Adrenal gland (tissue), 12 donors: ENCODE measurements around the gene RUNX3. TPM values are rescaled to one million over a fixed set of nuclear protein-coding genes. Genes with fewer than 3 reads are reported as not detected.

Experiments used
- DNase-seq, 7 donors: peaks; one replicate each; pipeline ENCODE4 v3.0.0-alpha.2; 2019 to 2020
- H3K27ac ChIP-seq, 5 donors: fragments of 200-600 bp; sonication (generic) in 4 of 5; 1 replicate in 3 of 5; 2 replicates in 2 of 5; pipeline versions ENCODE4 v1.5.1 to v1.8.0; 2016 to 2020; ENCODE audit warnings: mild to moderate bottlenecking in 1 of 5
- H3K27me3 ChIP-seq: fragments of 200-600 bp; 2 replicates; pipeline ENCODE4 v1.8.0; 2021
- H3K36me3 ChIP-seq, 2 donors: fragments of 200-600 bp; replicated peaks in 1 of 2; 1 replicate in 1 of 2; 2 replicates in 1 of 2; pipeline versions ENCODE4 v1.5.1 to v1.8.0; 2018 to 2022
- H3K4me1 ChIP-seq, 2 donors: fragments of 200-600 bp; replicated peaks in 1 of 2; 1 replicate in 1 of 2; 2 replicates in 1 of 2; pipeline versions ENCODE4 v1.5.1 to v1.8.0; 2018 to 2021
- H3K4me3 ChIP-seq, 4 donors: fragments of 200-600 bp; sonication (generic) in 3 of 4; one replicate each; pipeline ENCODE4 v1.5.1; 2016 to 2018
- H3K9me3 ChIP-seq, 3 donors: fragments of 200-600 bp; sonication (generic) in 1 of 3; replicated peaks in 1 of 3; 1 replicate in 2 of 3; 2 replicates in 1 of 3; pipeline versions ENCODE4 v1.5.1 to v1.8.0; 2016 to 2021
- CTCF ChIP-seq, 6 experiments: fragments of 450-650 bp in 4 of 6; fragments of 200-600 bp in 2 of 6; sonication (generic) in 1 of 6; IDR thresholded peaks; 1 replicate in 5 of 6; 2 replicates in 1 of 6; pipeline versions ENCODE4 v1.5.1 to v1.8.0; 2016 to 2021; ENCODE audit warnings: antibody characterized with exemption in 6 of 6, mild to moderate bottlenecking in 2 of 6, moderate library complexity in 1 of 6
- POLR2A ChIP-seq, 2 donors: fragments of 450-650 bp; IDR thresholded peaks; one replicate each; pipeline ENCODE4 v1.6.1; 2017; ENCODE audit warnings: antibody characterized with exemption in 2 of 2, mild to moderate bottlenecking in 2 of 2, moderate library complexity in 1 of 2
- WGBS, 4 donors: extraction: QIAGEN DNeasy Blood & Tissue Kit in 2 of 4; methylation state at CpG; one replicate each; pipeline versions ENCODE4 v1.1.5 to v1.1.7; 2013 to 2017; 5-methylcytosine and 5-hydroxymethylcytosine counted together
- intact Hi-C, 2 donors: fragments of 100-400 bp; cut with DNase I; formaldehyde crosslinking; loops; one replicate each; pipeline versions ENCODE4 v1.14.1 to v1.15.0; 2022 to 2023
- polyA plus RNA-seq, 3 donors: library from polyadenylated mRNA; stranded (reverse); fragments of 200-250 nt in 2 of 3; fragments of 350-450 nt in 1 of 3; fragmentation: Illumina TruSeq in 1 of 3; extraction: RNeasy Lipid Tissue Mini Kit (QIAGEN cat#74804) in 1 of 3; gene quantifications; one replicate each; pipeline ENCODE4 v1.2.3, GENCODE V29; 2013 to 2014
- total RNA-seq, 9 donors: library from RNA; depleted of rRNA in 4 of 9; stranded (reverse); fragments of >200 nt in 4 of 9; fragments of 120-200 nt in 1 of 9; fragmentation: NEBNext Ultra II Directional in 1 of 9; extraction: Animal tissue kit (Norgen Biotek cat#: 25700) in 1 of 9; gene quantifications; one replicate each; pipeline versions ENCODE4 v1.1.0 to v1.2.4, GENCODE V29; 2013 to 2023
- donor health status: healthy with polysubstance abuse.
- donor health status: Bipolar disorder and iron deficiency.
- donor health status: DM: yes; HTN: yes; CAD: no.
- donor health status: DM: no; HTN: no; CAD: no.
- donor health status: DM: no; HTN: no; CAD: no.
- donor health status: DM: yes; HTN: yes; CAD: no.

The RUNX3 gene
- total and polyA plus RNA-seq, 12 donors: 0.06 to 7.5 (median 2.7) TPM

DNA sequence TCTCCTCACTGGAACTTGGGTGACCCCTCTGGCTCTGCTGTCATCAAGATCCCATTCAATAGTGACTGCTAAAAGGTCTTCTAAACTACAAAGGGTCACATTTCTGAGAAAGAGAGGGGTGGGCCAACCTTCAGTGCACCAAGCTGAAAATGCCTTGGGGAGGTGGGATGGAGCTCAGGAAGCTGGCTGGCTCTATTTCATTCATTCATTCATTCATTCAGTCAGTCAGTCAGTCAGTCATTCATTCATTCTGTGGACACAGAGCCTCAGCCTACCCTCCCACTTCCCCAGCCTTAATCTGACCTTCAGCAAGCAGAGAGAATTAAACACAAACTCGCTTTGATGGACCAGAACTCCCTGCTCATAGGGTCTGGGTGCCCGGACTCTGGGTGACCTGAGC, 11.7 kb downstream of the RUNX3 start:
- TF ChIP-seq CTCF (IDR thresholded peaks at IDR 0.05) (no peak), POLR2A (IDR thresholded peaks at IDR 0.05) (no peak)
- Histone ChIP-seq H3K36me3 (no peaks in the 10 kb centered on the region), H3K4me1 (no peaks in the 10 kb centered on the region), H3K27ac (no peak overlapping the region), H3K9me3 (no peaks in the 10 kb centered on the region), H3K4me3 (no peak overlapping the region), H3K27me3 (no peaks in the 10 kb centered on the region)
- DNase-seq: no peak
- intact Hi-C loops: no loop called here
- WGBS, 4 donors: 94 to 100% (median 96%) methylated on average over 1 to 2 of the region's 2 CpGs

DNA sequence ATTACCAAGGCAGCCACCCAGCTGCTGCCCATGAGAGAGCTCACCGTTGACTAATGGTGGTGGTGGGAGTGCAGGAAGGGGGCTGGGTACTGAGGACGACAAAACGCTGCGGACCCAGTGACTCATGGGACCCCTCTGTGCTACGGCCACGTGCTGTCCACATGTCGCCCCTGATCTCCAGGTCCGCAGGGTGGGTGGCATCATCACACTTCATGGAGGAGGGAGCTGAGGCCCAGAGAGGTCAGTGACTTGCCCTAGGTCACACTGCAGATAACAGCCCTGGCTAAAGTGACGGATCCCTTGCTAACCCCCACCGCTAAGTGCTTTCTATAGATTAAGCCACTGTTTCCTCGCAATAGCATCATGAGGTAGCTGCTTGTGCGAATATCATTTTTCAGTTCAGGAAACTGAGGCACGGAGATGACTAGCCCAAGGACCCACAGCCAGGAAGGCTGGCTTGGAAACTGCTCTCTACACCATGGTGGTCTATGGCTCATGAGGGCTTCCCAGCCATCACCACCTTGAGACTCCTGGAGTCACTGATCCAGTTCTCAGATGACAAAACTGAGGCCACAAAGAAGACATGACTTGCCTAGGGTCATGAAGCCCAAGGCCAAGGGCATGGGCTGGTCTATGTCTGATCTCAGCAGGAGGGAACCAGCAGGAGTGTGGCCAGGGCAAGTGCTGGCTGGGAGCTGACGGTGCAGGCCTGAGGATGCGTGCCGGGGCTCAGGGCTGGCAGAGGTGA, 12.6 kb downstream of the RUNX3 start:
- 87 to 96% (median 90%) methylated on average over 7 to 16 of the region's 16 CpGs for WGBS, 4 donors
- DNase-seq: no peak
- Histone ChIP-seq H3K4me1 (no peaks in the 10 kb centered on the region), H3K9me3 (no peaks in the 10 kb centered on the region), H3K36me3 (no peaks in the 10 kb centered on the region), H3K27me3 (no peaks in the 10 kb centered on the region), H3K27ac (no peak overlapping the region), H3K4me3 (no peak overlapping the region)
- TF ChIP-seq CTCF (IDR thresholded peaks at IDR 0.05): no peak
- no peak for TF ChIP-seq POLR2A (IDR thresholded peaks at IDR 0.05)
- intact Hi-C loops: no loop called here

DNA sequence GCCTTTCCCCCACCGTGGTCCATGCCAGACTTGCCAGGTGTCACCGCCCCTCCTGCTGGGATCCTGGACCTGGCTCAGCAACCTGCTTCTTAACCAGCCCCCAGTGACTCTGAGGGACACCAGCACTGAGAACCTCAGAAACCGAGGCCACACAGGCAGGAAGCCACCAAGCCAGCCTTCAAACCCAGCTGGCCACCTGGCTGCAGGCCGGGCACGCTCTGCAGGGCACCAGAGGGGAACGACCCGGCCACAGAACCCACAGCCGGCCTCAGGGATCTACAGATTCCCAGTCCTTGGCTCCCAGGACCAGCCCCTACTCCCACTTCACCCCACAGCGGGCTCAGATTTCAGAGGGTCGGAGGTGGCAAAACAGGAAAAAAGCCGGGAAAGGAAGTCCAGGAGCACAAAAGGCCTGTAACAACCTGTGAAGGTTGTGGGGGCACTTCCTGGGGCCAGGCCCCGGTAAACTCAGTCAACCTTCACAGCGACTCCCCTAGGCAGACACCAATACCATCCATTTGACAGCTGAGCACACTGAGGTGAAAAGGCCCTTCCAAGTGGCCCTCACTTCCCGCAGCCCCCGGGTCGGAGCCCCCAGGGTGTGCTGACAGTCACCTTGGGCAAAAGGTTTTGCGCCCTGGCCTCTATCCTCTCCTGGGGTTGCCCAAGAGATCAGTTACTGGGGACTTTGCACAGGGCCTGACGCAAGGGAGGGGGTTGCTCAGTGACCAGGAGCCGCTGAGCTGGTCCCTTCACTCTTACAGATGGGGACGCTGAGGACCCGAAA, 14.1 kb downstream of the RUNX3 start:
- H3K4me3 ChIP-seq: no peak overlapping the region
- WGBS, 4 donors: 78 to 86% (median 83%) methylated on average over 9 to 21 of the region's 21 CpGs

More for the DNA sequence above, 14.1 kb downstream of the RUNX3 start:
- TF ChIP-seq CTCF (IDR thresholded peaks at IDR 0.05): no peak
- no peak for TF ChIP-seq POLR2A (IDR thresholded peaks at IDR 0.05)
- Histone ChIP-seq H3K27ac (no peak overlapping the region), H3K27me3 (no peaks in the 10 kb centered on the region), H3K4me1 (no peaks in the 10 kb centered on the region), H3K9me3 (no peaks in the 10 kb centered on the region), H3K36me3 (no peaks in the 10 kb centered on the region)
- intact Hi-C loops: no loop called here
- DNase-seq: no peak
